Caco-2 (cell line): ENCODE measurements around the gene MAD1L1. TPM values are rescaled to one million over a fixed set of nuclear protein-coding genes. Genes with fewer than 3 reads are reported as not detected.

Source experiments
- BruUV-seq: library from RNA; stranded (reverse); fragments of 400-500 nt; replicated peaks from 2 replicates; lab custom pipeline; 2021; lab: Mats Ljungman, UMichigan
- CTCF ChIA-PET: fragments of 300-600 bp; sonication (Branson Sonifier 250); formaldehyde crosslinking; loops from one replicate; lab custom pipeline; 2022; ENCODE audit warnings: antibody characterized with exemption; lab: Charles Lee
- POLR2A ChIA-PET: fragments of 300-600 bp; sonication (Branson Sonifier 250); formaldehyde crosslinking; loops from one replicate; lab custom pipeline; 2022; ENCODE audit warnings: antibody characterized with exemption; lab: Charles Lee
- DNase-seq, 2 experiments: peaks; one replicate each; pipeline versions ENCODE4 v3.0.0 to v3.0.0-alpha.2; 2020 to 2022
- H3K27me3 ChIP-seq: replicated peaks from 2 replicates; pipeline ENCODE4 v1.6.0; 2011; ENCODE audit warnings: low read length; ENCODE audit not compliant: control insufficient read depth, insufficient read depth
- H3K36me3 ChIP-seq: 2 replicates; pipeline ENCODE4 v1.5.1; 2011; ENCODE audit warnings: low read length; ENCODE audit not compliant: control insufficient read depth, insufficient read depth
- H3K4me1 ChIP-seq: fragments of 250-450 bp; sonication (Bioruptor Pico); 2 replicates; pipeline ENCODE4 v1.5.1; 2020; ENCODE audit warnings: mild to moderate bottlenecking
- H3K4me3 ChIP-seq: 2 replicates; pipeline ENCODE4 v1.5.1; 2011; ENCODE audit warnings: low read depth, mild to moderate bottlenecking, control low read depth, low read length
- H3K9me3 ChIP-seq: fragments of 250-450 bp; sonication (Bioruptor Pico); 2 replicates; pipeline ENCODE4 v1.5.1; 2020; ENCODE audit warnings: mild to moderate bottlenecking, moderate library complexity
- H3K27ac Mint-ChIP-seq: one replicate; pipeline ENCODE4 v1.8.0; 2022; ENCODE audit warnings: mixed read lengths; ENCODE audit not compliant: unreplicated experiment
- H3K27me3 Mint-ChIP-seq: one replicate; pipeline ENCODE4 v1.8.0; 2022; ENCODE audit warnings: mixed read lengths; ENCODE audit not compliant: insufficient read depth, unreplicated experiment
- H3K36me3 Mint-ChIP-seq: one replicate; pipeline ENCODE4 v1.8.0; 2022; ENCODE audit warnings: mild to moderate bottlenecking, mixed read lengths; ENCODE audit not compliant: insufficient read depth, unreplicated experiment
- H3K4me1 Mint-ChIP-seq: one replicate; pipeline ENCODE4 v1.8.0; 2022; ENCODE audit warnings: low read depth, mixed read lengths; ENCODE audit not compliant: unreplicated experiment
- H3K4me3 Mint-ChIP-seq: one replicate; pipeline ENCODE4 v1.8.0; 2022; ENCODE audit warnings: mild to moderate bottlenecking, moderate library complexity, mixed read lengths; ENCODE audit not compliant: unreplicated experiment
- H3K9me3 Mint-ChIP-seq: one replicate; pipeline ENCODE4 v1.8.0; 2022; ENCODE audit warnings: mixed read lengths; ENCODE audit not compliant: unreplicated experiment
- CTCF ChIP-seq, 2 experiments: fragments of 200-600 bp in 1 of 2; IDR thresholded peaks; 1 replicate in 1 of 2; 2 replicates in 1 of 2; pipeline versions ENCODE4 v1.5.1 to v1.8.0; 2011 to 2022; ENCODE audit warnings: antibody characterized with exemption in 1 of 2, control low read depth in 1 of 2, inconsistent platforms in 1 of 2, low read depth in 1 of 2, low read length in 1 of 2, mild to moderate bottlenecking in 1 of 2, moderate library complexity in 1 of 2; ENCODE audit not compliant: insufficient read depth in 1 of 2, severe bottlenecking in 1 of 2, unreplicated experiment in 1 of 2
- intact Hi-C: fragments of 100-400 bp; cut with micrococcal nuclease; formaldehyde crosslinking; loops from one replicate; pipeline ENCODE4 v1.10.0; 2022; ENCODE audit not compliant: unreplicated experiment
- total RNA-seq: library from RNA; stranded (reverse); gene quantifications from 2 replicates; pipeline ENCODE4 v1.2.3, GENCODE V29; 2022

MAD1L1 gene
- total RNA-seq, 1 experiment from 2014 or later = 58.6 TPM

- intact Hi-C loops = no loop called here
- no peak overlapping the region for H3K4me3 Mint-ChIP-seq
- H3K9me3 ChIP-seq = no peaks in the 10 kb centered on the region
- no peaks in the 10 kb centered on the region for H3K36me3 ChIP-seq
- no peaks in the 10 kb centered on the region for H3K27me3 Mint-ChIP-seq
- no peak overlapping the region for H3K4me3 ChIP-seq
- H3K4me1 ChIP-seq = no peaks in the 10 kb centered on the region
- peak overlapping the region; percentile 58 for H3K27ac Mint-ChIP-seq
- TF ChIP-seq CTCF (IDR thresholded peaks at IDR 0.05; ENCODE audit: insufficient read depth in 1 of 2, low read depth in 1 of 2, low read length in 1 of 2, severe bottlenecking in 1 of 2, unreplicated experiment in 1 of 2) = no peak
- POLR2A ChIA-PET = no interaction called here
- H3K9me3 Mint-ChIP-seq = no peaks in the 10 kb centered on the region
- CTCF ChIA-PET = no interaction called here
- H3K4me1 Mint-ChIP-seq = no peaks in the 10 kb centered on the region
- BruUV-seq = no TSS peak
- H3K27me3 ChIP-seq = no peaks in the 10 kb centered on the region
- peak in 1 of 2 experiments; percentile 24 for DNase-seq
- H3K36me3 Mint-ChIP-seq = peaks cover 25% of the 10 kb centered on the region
Measured at GRCh38 chr7:2006921-2007381, 225.8 kb downstream of the MAD1L1 start.

GRCh38 chr7:2006231-2006771, 226.4 kb downstream of the MAD1L1 start:
- Histone ChIP-seq H3K36me3 (no peaks in the 10 kb centered on the region), H3K4me3 (no peak overlapping the region), H3K27me3 (no peaks in the 10 kb centered on the region), H3K9me3 (no peaks in the 10 kb centered on the region), H3K4me1 (no peaks in the 10 kb centered on the region)
- intact Hi-C loops = no loop called here
- H3K9me3 Mint-ChIP-seq = no peaks in the 10 kb centered on the region
- H3K27ac Mint-ChIP-seq = peak overlapping the region; percentile 58
- H3K36me3 Mint-ChIP-seq = peaks cover 25% of the 10 kb centered on the region
- no peaks in the 10 kb centered on the region for H3K27me3 Mint-ChIP-seq
- H3K4me3 Mint-ChIP-seq = no peak overlapping the region
- BruUV-seq = no TSS peak
- no peaks in the 10 kb centered on the region for H3K4me1 Mint-ChIP-seq
- peak in 1 of 2 experiments; percentile 23 for DNase-seq
- CTCF ChIA-PET = no interaction called here
- POLR2A ChIA-PET = no interaction called here
- TF ChIP-seq CTCF (IDR thresholded peaks at IDR 0.05; ENCODE audit: insufficient read depth in 1 of 2, low read depth in 1 of 2, low read length in 1 of 2, severe bottlenecking in 1 of 2, unreplicated experiment in 1 of 2) = no peak

GRCh38 chr7:2005786-2006185, 227.0 kb downstream of the MAD1L1 start:
- no peaks in the 10 kb centered on the region for H3K4me1 ChIP-seq
- ChIA-PET POLR2A (no interaction called here), CTCF (no interaction called here)
- BruUV-seq = no TSS peak
- no peaks in the 10 kb centered on the region for H3K9me3 ChIP-seq
- H3K27me3 ChIP-seq = no peaks in the 10 kb centered on the region
- no peaks in the 10 kb centered on the region for H3K9me3 Mint-ChIP-seq
- no peaks in the 10 kb centered on the region for H3K4me1 Mint-ChIP-seq
- H3K36me3 Mint-ChIP-seq = peaks cover 25% of the 10 kb centered on the region
- no peaks in the 10 kb centered on the region for H3K36me3 ChIP-seq
- DNase-seq = peak in 1 of 2 experiments; percentile 19
- no peak overlapping the region for H3K4me3 ChIP-seq
- peak overlapping the region; percentile 58 for H3K27ac Mint-ChIP-seq
- intact Hi-C loops = no loop called here
- no peak for TF ChIP-seq CTCF (IDR thresholded peaks at IDR 0.05; ENCODE audit: insufficient read depth in 1 of 2, low read depth in 1 of 2, low read length in 1 of 2, severe bottlenecking in 1 of 2, unreplicated experiment in 1 of 2)
- H3K4me3 Mint-ChIP-seq = no peak overlapping the region
- no peaks in the 10 kb centered on the region for H3K27me3 Mint-ChIP-seq
